MM.1S (cell line): ENCODE data around the gene KCNIP3.

Source experiments
- CTCF ChIP-seq: fragments of 300-600 bp; sonication (generic); IDR thresholded peaks from 2 replicates; pipeline ENCODE4 v1.5.1; 2016; ENCODE audit warnings: antibody characterized with exemption, low read length, mixed read lengths
- EZH2 ChIP-seq: fragments of 300-600 bp; sonication (generic); optimal IDR thresholded peaks from 2 replicates; pipeline ENCODE3; 2017; ENCODE audit warnings: low read depth, mild to moderate bottlenecking, antibody characterized with exemption, low read length, mixed read lengths
- EZH2phosphoT487 ChIP-seq: fragments of 300-600 bp; sonication (generic); IDR thresholded peaks from 2 replicates; pipeline ENCODE4 v1.6.1; 2018; ENCODE audit warnings: antibody characterized with exemption, low read length

- TF ChIP-seq EZH2 (no peak), CTCF (no peak), EZH2phosphoT487 (no peak)
Observed at GRCh38 chr2:95271381-95271971, 25.7 kb upstream of the KCNIP3 start.
